Measurements from ENCODE around the gene DPPA5. TPM values are rescaled to one million over a fixed set of nuclear protein-coding genes. Genes with fewer than 3 reads are reported as not detected.

The DPPA5 gene
- polyA plus RNA-seq, 3 donors from 2014 or later, result not detected

DNA sequence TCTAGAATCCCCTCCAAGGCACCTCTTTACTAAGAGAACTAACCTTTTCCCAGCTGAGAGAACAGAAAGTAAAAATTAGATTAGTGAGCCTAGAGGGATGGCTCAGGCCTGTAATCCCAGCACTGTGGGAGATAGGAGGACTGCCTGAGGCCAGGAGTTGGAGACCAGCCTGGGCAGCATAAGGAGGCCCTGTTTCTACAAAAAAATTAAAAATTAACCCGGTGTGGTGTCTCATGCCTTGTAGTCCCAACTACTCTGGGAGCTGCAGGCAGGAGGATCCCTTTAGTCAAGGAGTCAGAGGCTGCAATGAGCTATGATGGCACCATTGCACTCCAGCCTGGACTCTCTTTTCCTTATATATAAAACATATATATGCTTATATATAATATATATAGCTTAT is 21.1 kb upstream of the DPPA5 start:
- Mint-ChIP-seq H3K4me1 (no peaks in the 10 kb centered on the region), H3K27ac (no peak overlapping the region), H3K36me3 (no peaks in the 10 kb centered on the region), H3K27me3 (ENCODE audit: low read depth in 3 of 3) (peaks cover 0 to 4% (median 2%) of the 10 kb centered on the region in 3 donors), H3K4me3 (no peak overlapping the region), H3K9me3 (peaks cover 0 to 4% (median 0%) of the 10 kb centered on the region in 6 donors)
- no peak for DNase-seq

DNA sequence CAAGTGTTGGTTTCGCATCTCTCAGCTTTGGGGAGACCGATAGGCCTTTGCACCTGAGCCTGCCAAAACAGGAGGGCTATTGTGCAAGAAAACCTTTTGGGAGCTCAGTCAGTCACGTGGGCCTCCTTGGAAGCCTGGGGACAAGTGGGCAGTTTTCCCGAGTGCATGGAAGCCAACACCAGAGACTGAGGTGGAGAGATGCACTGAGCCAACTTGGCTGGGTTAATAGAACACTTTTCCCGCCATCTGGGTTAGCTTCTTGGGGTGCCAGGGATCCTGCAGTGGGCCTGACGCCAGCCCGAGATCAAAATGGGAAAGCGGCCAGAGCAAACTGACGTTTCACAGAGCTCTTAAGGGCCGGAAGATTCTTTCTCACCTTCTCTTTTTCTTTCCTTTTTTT is 18.4 kb upstream of the DPPA5 start:
- H3K27ac Mint-ChIP-seq, result no peak overlapping the region
- peaks cover 0 to 4% (median 0%) of the 10 kb centered on the region in 6 donors for H3K9me3 Mint-ChIP-seq
- no peaks in the 10 kb centered on the region for H3K36me3 Mint-ChIP-seq
- H3K27me3 Mint-ChIP-seq (ENCODE audit: low read depth in 3 of 3), result peaks cover 0 to 4% (median 2%) of the 10 kb centered on the region in 3 donors
- DNase-seq, result no peak
- H3K4me3 Mint-ChIP-seq, result no peak overlapping the region
- no peaks in the 10 kb centered on the region for H3K4me1 Mint-ChIP-seq

DNA sequence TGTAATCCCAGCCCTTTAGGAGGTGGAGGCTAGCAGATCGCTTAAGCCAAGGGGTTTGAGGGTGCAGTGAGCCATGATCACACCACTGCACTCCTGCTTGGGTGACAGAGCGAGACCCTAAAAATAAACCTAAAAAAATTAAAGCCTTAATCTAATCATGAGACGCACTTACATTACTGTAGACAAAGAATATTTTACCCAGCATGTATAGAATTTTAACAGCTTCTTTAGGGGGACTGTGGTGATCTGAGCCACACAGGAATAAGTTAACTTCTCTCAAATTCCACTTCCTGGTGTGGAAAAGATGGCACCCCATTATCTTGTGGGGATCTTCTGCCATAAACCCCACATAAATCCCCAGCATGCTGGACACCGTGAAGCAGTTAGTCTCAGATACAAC is 17.9 kb upstream of the DPPA5 start:
- Mint-ChIP-seq H3K27ac (no peak overlapping the region), H3K4me1 (no peaks in the 10 kb centered on the region), H3K4me3 (no peak overlapping the region), H3K9me3 (peaks cover 0 to 4% (median 0%) of the 10 kb centered on the region in 6 donors), H3K27me3 (ENCODE audit: low read depth in 3 of 3) (peaks cover 0 to 4% (median 2%) of the 10 kb centered on the region in 3 donors), H3K36me3 (no peaks in the 10 kb centered on the region)
- no peak for DNase-seq

DNA sequence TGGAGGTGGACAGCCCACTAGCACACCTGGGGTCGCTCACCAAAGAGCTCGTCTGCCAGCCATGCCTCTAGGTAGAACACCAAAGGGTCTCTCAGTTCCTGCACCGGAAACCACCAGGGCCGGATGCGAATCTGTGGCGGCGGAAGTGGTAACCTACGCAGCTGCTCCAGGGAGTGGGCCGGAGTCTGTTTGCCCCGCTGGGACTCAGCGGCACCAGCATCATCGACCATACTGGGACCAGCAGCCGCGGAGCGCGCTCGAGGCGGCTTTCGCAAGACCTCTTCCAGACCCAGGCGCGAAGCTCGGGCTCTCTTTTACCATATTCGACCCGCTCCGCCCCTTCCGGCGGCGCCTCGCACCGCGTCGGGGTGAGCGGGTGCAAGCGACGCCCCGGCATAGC is 15.5 kb upstream of the DPPA5 start, which contains the start of gene OOEP:
TSS of gene OOEP (minus strand) at position 335 of the 400 bp plus-strand sequence. CDS start at position 230, 105 bp downstream.
- no peak for DNase-seq
- Mint-ChIP-seq H3K27me3 (ENCODE audit: low read depth in 3 of 3) (peaks cover 0 to 4% (median 2%) of the 10 kb centered on the region in 3 donors), H3K36me3 (no peaks in the 10 kb centered on the region), H3K27ac (no peak within 1 kb of the TSS), H3K4me1 (no peaks in the 10 kb centered on the region), H3K4me3 (no peak within 1 kb of the TSS), H3K9me3 (peaks cover 0 to 4% (median 0%) of the 10 kb centered on the region in 6 donors)

DNA sequence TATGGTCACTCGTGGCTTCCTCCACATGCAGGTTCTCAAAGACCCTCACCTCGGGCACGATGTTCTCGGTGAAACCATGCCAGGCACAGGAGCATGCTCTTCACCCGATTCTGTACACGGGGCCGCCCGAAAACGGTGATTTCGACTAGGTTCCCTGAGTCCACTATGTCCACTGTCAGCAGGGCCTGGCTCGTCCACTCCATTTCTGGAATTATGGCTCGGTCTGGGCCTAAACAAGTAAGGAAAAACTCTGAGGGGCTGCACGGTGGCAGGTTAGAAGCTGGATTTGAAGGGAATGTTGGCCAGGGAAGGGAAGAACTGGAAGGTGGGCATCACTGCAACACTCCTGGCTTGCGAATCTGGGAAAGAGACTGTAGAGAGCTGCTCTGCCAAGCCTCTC is 15.1 kb upstream of the DPPA5 start:
- Mint-ChIP-seq H3K4me3 (no peak overlapping the region), H3K36me3 (no peaks in the 10 kb centered on the region), H3K27me3 (ENCODE audit: low read depth in 3 of 3) (peaks cover 0 to 4% (median 2%) of the 10 kb centered on the region in 3 donors), H3K4me1 (no peaks in the 10 kb centered on the region), H3K27ac (no peak overlapping the region), H3K9me3 (peaks cover 0 to 4% (median 0%) of the 10 kb centered on the region in 6 donors)
- DNase-seq, result no peak

DNA sequence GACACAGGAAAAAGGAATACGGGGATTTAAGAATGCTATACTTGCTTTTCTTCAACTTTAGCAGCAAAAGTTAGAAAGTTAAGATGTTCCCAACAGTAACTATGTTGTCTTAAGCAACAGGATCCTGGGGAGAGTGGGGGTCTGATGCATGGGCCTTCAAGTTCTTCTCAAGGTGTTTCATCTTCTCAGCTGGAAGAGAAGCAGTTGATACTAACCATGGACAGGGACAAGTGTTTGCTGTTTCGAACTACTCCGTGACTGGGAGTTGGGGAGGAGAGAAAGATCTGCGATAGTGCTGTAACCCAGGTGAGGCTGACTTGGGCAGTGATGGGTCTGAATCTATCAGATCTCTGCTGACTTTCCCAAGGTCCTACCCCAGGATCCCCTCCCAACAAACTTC is 14.6 kb upstream of the DPPA5 start:
- no peaks in the 10 kb centered on the region for H3K36me3 Mint-ChIP-seq
- no peak overlapping the region for H3K4me3 Mint-ChIP-seq
- no peaks in the 10 kb centered on the region for H3K4me1 Mint-ChIP-seq

DNA sequence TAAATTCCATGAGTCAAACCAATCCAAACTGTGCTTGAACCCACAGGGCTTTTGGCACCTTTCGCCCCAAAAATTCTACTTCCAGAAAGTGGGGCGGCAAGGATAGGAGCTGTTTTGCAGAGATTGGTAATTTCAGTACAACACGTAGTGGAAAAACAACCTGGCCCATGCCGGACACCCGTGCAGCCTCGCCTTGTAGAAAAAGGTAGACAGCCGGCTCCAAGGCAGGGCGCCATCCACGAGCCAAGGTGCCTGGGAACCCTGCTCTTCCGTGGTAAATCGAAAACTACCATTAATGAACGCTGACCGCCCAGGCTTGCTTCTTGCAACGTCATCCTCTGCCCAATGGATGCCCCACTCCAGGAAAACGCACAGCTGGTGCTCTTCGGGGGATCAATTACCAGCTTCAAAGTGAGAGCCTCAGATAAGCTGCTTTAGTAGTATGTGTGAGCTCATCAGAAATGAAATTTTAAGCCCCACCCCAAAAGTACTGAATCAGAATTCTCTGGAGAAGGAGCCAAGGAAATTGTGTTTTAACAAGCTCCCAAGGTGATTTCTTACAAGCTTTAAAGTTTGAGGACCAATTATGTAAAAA is 13.8 kb upstream of the DPPA5 start:
- Mint-ChIP-seq H3K4me3 (no peak overlapping the region), H3K4me1 (no peaks in the 10 kb centered on the region), H3K27me3 (ENCODE audit: low read depth in 3 of 3) (peaks cover 0 to 3% (median 2%) of the 10 kb centered on the region in 3 donors), H3K36me3 (no peaks in the 10 kb centered on the region), H3K27ac (no peak overlapping the region), H3K9me3 (peaks cover 0 to 4% (median 0%) of the 10 kb centered on the region in 6 donors)
- DNase-seq, result no peak

More for the DNA sequence above, 14.6 kb upstream of the DPPA5 start:
- H3K9me3 Mint-ChIP-seq, result peaks cover 0 to 4% (median 0%) of the 10 kb centered on the region in 6 donors
- DNase-seq, result no peak
- peaks cover 0 to 3% (median 2%) of the 10 kb centered on the region in 3 donors for H3K27me3 Mint-ChIP-seq (ENCODE audit: low read depth in 3 of 3)
- no peak overlapping the region for H3K27ac Mint-ChIP-seq

DNA sequence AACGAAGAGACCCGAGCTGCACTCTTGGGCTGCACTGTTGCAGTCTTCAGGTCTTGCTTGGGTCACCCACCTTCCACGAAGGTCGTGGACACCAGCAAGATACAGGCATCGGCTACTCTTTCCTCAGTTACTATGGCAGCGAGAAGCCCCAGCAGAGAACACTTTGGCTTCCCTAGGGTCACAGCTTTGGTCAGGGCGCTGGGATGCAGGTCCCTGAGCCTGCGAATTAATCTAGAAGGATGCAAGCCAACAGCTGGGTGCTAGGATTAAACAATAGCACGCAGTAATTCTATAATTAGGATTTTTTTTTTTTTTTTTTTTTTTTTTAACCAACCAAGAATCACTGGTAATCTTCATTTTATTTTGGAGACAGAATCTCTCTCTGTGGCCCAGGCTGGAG is 10.5 kb upstream of the DPPA5 start:
- H3K4me3 Mint-ChIP-seq, result no peak overlapping the region
- no peaks in the 10 kb centered on the region for H3K9me3 Mint-ChIP-seq
- H3K27me3 Mint-ChIP-seq (ENCODE audit: low read depth in 3 of 3), result peaks cover 0 to 3% (median 2%) of the 10 kb centered on the region in 3 donors
- H3K4me1 Mint-ChIP-seq, result no peaks in the 10 kb centered on the region
- no peak for DNase-seq
- no peaks in the 10 kb centered on the region for H3K36me3 Mint-ChIP-seq
- no peak overlapping the region for H3K27ac Mint-ChIP-seq

DNA sequence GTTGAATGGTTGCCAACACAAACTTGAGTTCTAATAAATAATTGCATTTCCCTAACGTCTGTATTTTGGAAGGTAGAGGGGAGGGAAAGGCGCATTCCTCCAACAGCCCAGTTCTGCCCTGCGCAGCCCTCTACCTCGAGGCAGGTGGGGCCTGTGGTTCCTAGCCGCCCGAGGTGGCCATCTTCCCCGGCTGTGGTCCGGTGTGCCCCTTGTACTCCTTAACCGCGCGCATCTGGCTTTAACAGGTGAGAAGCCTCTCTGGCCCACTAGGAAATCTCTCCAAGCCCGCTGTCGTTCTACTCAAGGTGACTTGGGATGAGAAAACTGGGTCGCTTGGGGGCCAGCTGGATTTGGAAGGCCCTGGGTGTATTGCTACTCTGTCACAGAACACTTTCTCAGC is 10.0 kb upstream of the DPPA5 start:
- H3K4me1 Mint-ChIP-seq, result no peaks in the 10 kb centered on the region
- no peaks in the 10 kb centered on the region for H3K9me3 Mint-ChIP-seq
- no peak overlapping the region for H3K27ac Mint-ChIP-seq

DNA sequence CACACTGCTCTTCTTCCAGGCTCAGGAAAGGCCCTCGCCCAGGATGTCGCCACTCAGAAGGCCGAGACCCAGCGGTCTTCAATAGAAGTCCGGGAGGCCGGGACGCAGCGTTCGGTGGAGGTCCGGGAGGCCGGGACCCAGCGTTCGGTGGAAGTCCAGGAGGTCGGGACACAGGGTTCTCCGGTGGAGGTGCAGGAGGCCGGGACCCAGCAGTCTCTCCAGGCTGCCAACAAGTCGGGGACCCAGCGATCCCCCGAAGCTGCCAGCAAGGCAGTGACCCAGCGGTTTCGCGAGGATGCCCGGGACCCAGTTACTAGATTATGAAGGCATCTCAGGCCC is 9.4 kb upstream of the DPPA5 start:
- H3K36me3 Mint-ChIP-seq, result peaks cover 0 to 3% (median 0%) of the 10 kb centered on the region in 3 donors
- peaks cover 0 to 3% (median 0%) of the 10 kb centered on the region in 3 donors for H3K27me3 Mint-ChIP-seq (ENCODE audit: low read depth in 3 of 3)
- DNase-seq, result no peak
- no peak overlapping the region for H3K27ac Mint-ChIP-seq
- no peaks in the 10 kb centered on the region for H3K9me3 Mint-ChIP-seq
- no peaks in the 10 kb centered on the region for H3K4me1 Mint-ChIP-seq
- H3K4me3 Mint-ChIP-seq, result no peak overlapping the region

More for the DNA sequence above, 10.0 kb upstream of the DPPA5 start:
- DNase-seq, result no peak
- H3K27me3 Mint-ChIP-seq (ENCODE audit: low read depth in 3 of 3), result peaks cover 0 to 3% (median 0%) of the 10 kb centered on the region in 3 donors
- no peak overlapping the region for H3K4me3 Mint-ChIP-seq
- peaks cover 0 to 3% (median 0%) of the 10 kb centered on the region in 3 donors for H3K36me3 Mint-ChIP-seq

DNA sequence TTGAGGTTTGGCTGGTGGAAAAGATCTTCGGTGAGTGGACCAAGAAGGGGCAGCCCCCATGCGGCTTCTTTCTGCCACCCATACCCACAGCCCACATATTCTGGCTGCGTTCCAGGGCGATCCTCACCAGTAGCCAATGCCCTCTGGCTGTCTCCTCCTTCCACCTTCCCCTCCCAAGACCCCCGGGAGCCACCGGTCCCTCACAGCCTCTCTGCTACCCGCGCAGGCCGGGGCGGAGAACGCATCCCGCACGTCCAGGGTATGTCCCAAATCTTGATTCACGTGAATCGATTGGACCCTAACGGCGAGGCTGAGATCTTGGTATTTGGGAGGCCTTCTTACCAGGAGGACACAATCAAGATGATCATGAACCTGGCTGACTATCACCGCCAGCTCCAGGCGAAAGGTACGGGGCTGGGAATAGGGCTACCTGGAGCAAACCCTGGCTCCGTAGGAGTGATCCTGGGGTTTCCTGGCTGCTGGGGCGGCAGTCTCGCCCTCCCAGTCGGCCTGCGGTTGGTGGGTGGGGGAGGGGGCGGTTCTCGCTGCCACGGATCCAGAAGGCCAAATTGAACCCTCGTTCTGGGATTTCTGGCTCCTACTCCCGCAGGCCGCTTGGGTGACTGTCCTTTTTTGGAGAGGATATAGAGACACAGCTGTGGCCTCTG is 8.9 kb upstream of the DPPA5 start:
- H3K36me3 Mint-ChIP-seq, result peaks cover 0 to 3% (median 0%) of the 10 kb centered on the region in 3 donors
- H3K4me3 Mint-ChIP-seq, result no peak overlapping the region
- peaks cover 0 to 3% (median 0%) of the 10 kb centered on the region in 3 donors for H3K27me3 Mint-ChIP-seq (ENCODE audit: low read depth in 3 of 3)
- H3K27ac Mint-ChIP-seq, result no peak overlapping the region
- no peaks in the 10 kb centered on the region for H3K4me1 Mint-ChIP-seq
- no peaks in the 10 kb centered on the region for H3K9me3 Mint-ChIP-seq
- no peak for DNase-seq

DNA sequence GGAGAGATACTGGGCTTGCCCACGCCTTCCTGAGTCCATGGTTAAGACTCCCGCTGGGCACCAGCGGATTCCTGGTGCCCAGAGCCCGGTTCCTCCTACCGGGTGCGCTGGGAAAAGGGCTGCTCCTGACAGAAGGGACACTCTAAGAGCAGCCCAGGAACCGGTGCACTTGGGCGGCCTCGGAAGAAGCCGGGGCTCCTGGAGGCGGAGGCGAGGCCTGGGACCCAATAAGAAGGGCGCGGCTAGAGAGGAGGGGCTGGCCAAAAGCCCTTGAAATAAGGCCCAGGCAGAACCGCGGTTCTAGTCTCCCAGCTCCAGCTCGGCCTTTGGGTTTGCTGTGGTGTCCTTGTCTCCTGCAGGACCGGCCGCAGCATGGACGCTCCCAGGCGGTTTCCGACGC is 8.3 kb upstream of the DPPA5 start, which contains the start of gene KHDC3L:
TSS of gene KHDC3L (plus strand) at position 301 of the 400 bp plus-strand sequence. CDS start at position 373, 72 bp downstream.
- DNase-seq, result no peak
- peaks cover 0 to 5% (median 0%) of the 10 kb centered on the region in 3 donors for H3K27me3 Mint-ChIP-seq (ENCODE audit: low read depth in 3 of 3)
- H3K27ac Mint-ChIP-seq, result no peak within 1 kb of the TSS
- no peaks in the 10 kb centered on the region for H3K4me1 Mint-ChIP-seq
- no peak within 1 kb of the TSS for H3K4me3 Mint-ChIP-seq
- H3K36me3 Mint-ChIP-seq, result peaks cover 0 to 3% (median 0%) of the 10 kb centered on the region in 3 donors
- no peaks in the 10 kb centered on the region for H3K9me3 Mint-ChIP-seq

DNA sequence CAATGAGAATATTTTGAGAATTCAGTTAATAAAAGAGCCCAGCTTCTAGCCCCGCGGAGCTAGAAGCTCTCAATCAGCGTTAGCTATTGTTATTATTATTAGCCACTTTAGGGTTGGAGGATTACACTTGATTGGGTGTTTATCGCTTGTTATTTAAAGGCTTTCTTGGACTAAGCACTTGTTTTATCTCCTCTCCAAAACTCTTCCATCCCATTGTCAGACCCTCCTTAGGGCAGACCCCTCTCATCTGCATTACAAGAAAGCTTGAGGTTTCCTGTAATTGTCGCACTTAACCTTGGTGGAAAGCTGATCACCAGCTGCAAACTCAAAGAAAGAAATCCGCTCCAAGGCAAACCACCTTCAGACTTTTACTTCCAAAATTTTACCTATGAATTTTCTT is 4.8 kb downstream of the DPPA5 start:
- Mint-ChIP-seq H3K36me3 (no peaks in the 10 kb centered on the region), H3K9me3 (no peaks in the 10 kb centered on the region), H3K4me3 (peak overlapping the region in 1 of 5 donors; percentile 59), H3K4me1 (peaks cover 2 to 7% of the 10 kb centered on the region in 2 donors), H3K27ac (no peak overlapping the region), H3K27me3 (ENCODE audit: low read depth in 3 of 3) (peaks cover 6 to 18% (median 6%) of the 10 kb centered on the region in 3 donors)
- DNase-seq, result no peak

DNA sequence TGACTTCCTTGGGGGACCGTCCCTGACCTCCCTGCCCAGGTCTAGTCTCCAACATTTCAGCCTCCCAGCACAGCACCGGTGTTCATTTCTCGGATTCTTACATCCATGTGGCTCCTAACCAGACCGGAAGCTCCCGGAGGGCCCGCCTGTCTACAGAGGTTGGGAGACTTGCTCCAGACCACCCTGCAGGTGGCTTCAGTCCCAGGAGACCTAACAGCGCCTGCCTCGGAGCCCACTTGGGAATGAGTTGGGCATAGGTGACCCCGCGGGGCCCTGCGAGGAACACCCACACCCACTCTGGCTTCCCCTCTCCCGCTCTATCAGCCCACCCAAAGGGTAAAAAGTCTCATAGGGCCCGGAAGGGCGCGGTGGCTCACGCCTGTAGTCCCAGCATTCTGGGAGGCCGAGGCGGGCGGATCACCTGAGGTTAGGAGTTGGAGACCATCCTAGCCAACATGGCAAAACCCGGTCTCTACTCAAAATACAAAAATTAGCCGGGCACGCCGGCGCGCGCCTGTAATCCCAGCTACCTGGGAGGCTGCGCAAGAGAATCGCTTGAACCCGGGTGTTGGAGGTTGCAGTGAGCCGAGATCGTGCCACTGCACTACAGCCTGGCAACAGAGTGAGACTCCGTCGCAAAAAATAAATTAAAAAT is 5.4 kb downstream of the DPPA5 start:
- H3K9me3 Mint-ChIP-seq, result no peaks in the 10 kb centered on the region
- no peak overlapping the region for H3K27ac Mint-ChIP-seq
- H3K27me3 Mint-ChIP-seq (ENCODE audit: low read depth in 3 of 3), result peaks cover 6 to 18% (median 6%) of the 10 kb centered on the region in 3 donors
- no peaks in the 10 kb centered on the region for H3K36me3 Mint-ChIP-seq
- H3K4me3 Mint-ChIP-seq, result no peak overlapping the region
- peaks cover 2 to 7% of the 10 kb centered on the region in 2 donors for H3K4me1 Mint-ChIP-seq
- no peak for DNase-seq
